Measurements from ENCODE around the gene UGT8. TPM values are rescaled to one million over a fixed set of nuclear protein-coding genes. Genes with fewer than 3 reads are reported as not detected.

UGT8 gene
- total and polyA plus RNA-seq, 2 donors (not counting 1 experiment from before 2014, with no cell fraction given), result 4.2 to 24.0 TPM

- POLR2A ChIA-PET, result no interaction called here
- ATAC-seq (ENCODE audit: low read depth) (no peak), DNase-seq (no peak)
- no peaks in the 10 kb centered on the region for H4K20me1 ChIP-seq (ENCODE audit: control insufficient read depth, insufficient read depth, low read length, poor library complexity, severe bottlenecking)
- H3K9ac ChIP-seq (ENCODE audit: low read length), result no peak overlapping the region
- no peaks in the 10 kb centered on the region for H3K79me2 ChIP-seq (ENCODE audit: control insufficient read depth, insufficient read depth, low read length)
- H2AFZ ChIP-seq (ENCODE audit: insufficient read depth, low read depth, low read length, poor library complexity, severe bottlenecking), result no peak overlapping the region
- no peaks in the 10 kb centered on the region for H3K4me1 Mint-ChIP-seq
- intact Hi-C loops (cut with micrococcal nuclease), result no loop called here
- no peaks in the 10 kb centered on the region for H3K9me3 Mint-ChIP-seq (ENCODE audit: insufficient read depth)
- no peaks in the 10 kb centered on the region for H3K4me1 ChIP-seq (ENCODE audit: control insufficient read depth in 2 of 2, insufficient read depth in 2 of 2, low read length in 2 of 2)
- no peaks in the 10 kb centered on the region for H3K9me3 ChIP-seq (ENCODE audit: control extremely low read depth in 1 of 3, control insufficient read depth in 2 of 3, insufficient read depth in 1 of 3, low read length in 2 of 3)
- H3K27ac Mint-ChIP-seq, result no peak overlapping the region
- H3K4me2 ChIP-seq (replicated peaks; ENCODE audit: low read depth, low read length, poor library complexity, severe bottlenecking), result no peak overlapping the region
- no peaks in the 10 kb centered on the region for H3K27me3 Mint-ChIP-seq
- no CpG with 5 or more reads among the region's 5 CpGs for WGBS (ENCODE audit: insufficient coverage)
- CTCF ChIA-PET, result no interaction called here
- no peaks in the 10 kb centered on the region for H3K36me3 ChIP-seq (replicated peaks in 1 of 2; ENCODE audit: control extremely low read depth in 1 of 2, control insufficient read depth in 1 of 2, extremely low read depth in 1 of 2, insufficient read depth in 2 of 2, low read length in 1 of 2)
- no peak overlapping the region for H3K4me3 ChIP-seq (ENCODE audit: control extremely low read depth in 1 of 5, extremely low read depth in 1 of 5, insufficient read depth in 1 of 5, low read depth in 2 of 5, low read length in 4 of 5)
- no peak overlapping the region for H3K4me3 Mint-ChIP-seq
- H3K27ac ChIP-seq (ENCODE audit: low read length in 2 of 2), result no peak overlapping the region
- H3K27me3 ChIP-seq (replicated peaks in 1 of 4; ENCODE audit: control extremely low read depth in 1 of 4, control insufficient read depth in 3 of 4, insufficient read depth in 4 of 4, low read length in 3 of 4), result no peaks in the 10 kb centered on the region
- TF ChIP-seq EZH2 (IDR thresholded peaks at IDR 0.05; ENCODE audit: borderline replicate concordance, insufficient read depth, low read depth, low read length, poor library complexity, severe bottlenecking), result no peak
- no peak for TF ChIP-seq CTCF (IDR thresholded peaks at IDR 0.05)
Measured at GRCh38 chr4:114701491-114701890, 102.9 kb downstream of the UGT8 start.

DNA sequence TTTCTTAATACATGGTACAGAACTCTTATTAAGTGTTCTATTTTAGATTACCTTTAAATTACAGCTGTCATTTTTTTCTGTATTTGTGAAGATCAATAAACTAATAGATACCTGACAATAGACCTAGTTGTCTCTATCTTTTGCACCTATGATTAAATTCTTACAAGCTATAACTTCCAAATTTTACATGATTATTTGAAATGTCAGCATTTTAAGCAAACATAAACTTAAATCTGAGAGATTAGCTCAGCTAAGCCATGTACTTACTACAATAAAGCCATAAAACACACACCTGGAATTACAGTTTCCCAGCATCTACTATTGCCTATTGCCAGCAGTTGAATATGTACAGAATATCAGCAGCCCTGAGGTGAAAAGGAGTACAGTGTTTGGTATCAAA lies 118.8 kb downstream of the UGT8 start:
- H3K4me3 Mint-ChIP-seq, result no peak overlapping the region
- Histone ChIP-seq H3K4me3 (ENCODE audit: control extremely low read depth in 1 of 5, extremely low read depth in 1 of 5, insufficient read depth in 1 of 5, low read depth in 2 of 5, low read length in 4 of 5) (no peak overlapping the region), H3K4me2 (replicated peaks; ENCODE audit: low read depth, low read length, poor library complexity, severe bottlenecking) (no peak overlapping the region), H3K79me2 (ENCODE audit: control insufficient read depth, insufficient read depth, low read length) (no peaks in the 10 kb centered on the region), H3K4me1 (ENCODE audit: control insufficient read depth in 2 of 2, insufficient read depth in 2 of 2, low read length in 2 of 2) (no peaks in the 10 kb centered on the region), H3K9ac (ENCODE audit: low read length) (no peak overlapping the region), H2AFZ (ENCODE audit: insufficient read depth, low read depth, low read length, poor library complexity, severe bottlenecking) (no peak overlapping the region), H3K36me3 (replicated peaks in 1 of 2; ENCODE audit: control extremely low read depth in 1 of 2, control insufficient read depth in 1 of 2, extremely low read depth in 1 of 2, insufficient read depth in 2 of 2, low read length in 1 of 2) (no peaks in the 10 kb centered on the region), H4K20me1 (ENCODE audit: control insufficient read depth, insufficient read depth, low read length, poor library complexity, severe bottlenecking) (no peaks in the 10 kb centered on the region), H3K27me3 (replicated peaks in 1 of 4; ENCODE audit: control extremely low read depth in 1 of 4, control insufficient read depth in 3 of 4, insufficient read depth in 4 of 4, low read length in 3 of 4) (no peaks in the 10 kb centered on the region), H3K27ac (ENCODE audit: low read length in 2 of 2) (no peak overlapping the region), H3K9me3 (ENCODE audit: control extremely low read depth in 1 of 3, control insufficient read depth in 2 of 3, insufficient read depth in 1 of 3, low read length in 2 of 3) (no peaks in the 10 kb centered on the region)
- POLR2A ChIA-PET, result no interaction called here
- no peak overlapping the region for H3K27ac Mint-ChIP-seq
- no peaks in the 10 kb centered on the region for H3K27me3 Mint-ChIP-seq
- no peaks in the 10 kb centered on the region for H3K4me1 Mint-ChIP-seq
- TF ChIP-seq EZH2 (IDR thresholded peaks at IDR 0.05; ENCODE audit: borderline replicate concordance, insufficient read depth, low read depth, low read length, poor library complexity, severe bottlenecking), result no peak
- no peak for TF ChIP-seq CTCF (IDR thresholded peaks at IDR 0.05)
- ATAC-seq (ENCODE audit: low read depth) (no peak), DNase-seq (no peak)
- intact Hi-C loops (cut with micrococcal nuclease), result no loop called here
- CTCF ChIA-PET, result no interaction called here
- no peaks in the 10 kb centered on the region for H3K9me3 Mint-ChIP-seq (ENCODE audit: insufficient read depth)

Measured in B cell (primary cell).